GM23248 (cell line): ENCODE measurements around the gene GALNT4.

Experiments
- EZH2 ChIP-seq: fragments of 200-600 bp; sonication (generic); IDR thresholded peaks from 2 replicates; pipeline ENCODE4 v1.6.1; 2018; ENCODE audit warnings: antibody characterized with exemption, mild to moderate bottlenecking; ENCODE audit not compliant: insufficient read depth, poor library complexity, severe bottlenecking
- EZH2phosphoT487 ChIP-seq: fragments of 200-600 bp; sonication (generic); IDR thresholded peaks from 2 replicates; pipeline ENCODE4 v1.6.1; 2018; ENCODE audit warnings: antibody characterized with exemption, moderate library complexity, mild to moderate bottlenecking, low read depth; ENCODE audit not compliant: insufficient read depth

DNA sequence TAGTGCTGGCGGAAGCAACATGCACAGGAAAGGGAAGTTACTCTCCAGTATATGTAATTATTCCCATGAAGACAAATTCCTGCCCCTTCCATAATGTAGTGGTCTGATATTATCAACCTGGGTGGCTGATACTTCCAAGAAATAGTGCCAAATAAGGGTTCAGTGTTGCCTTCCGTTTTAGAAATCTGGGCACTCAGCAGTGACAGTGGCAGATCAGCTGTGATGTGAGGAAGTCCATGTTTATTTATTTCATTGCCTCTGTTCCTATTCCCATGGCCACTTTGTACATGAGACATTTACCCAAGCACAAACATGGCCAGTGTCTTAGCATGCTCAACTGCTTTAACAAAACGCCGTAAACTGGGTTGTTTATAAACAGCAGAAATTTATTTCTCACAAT is 21.6 kb upstream of the GALNT4 start:
- TF ChIP-seq EZH2: no peak
- TF ChIP-seq EZH2phosphoT487: no peak
